HG03378 (cell line): ENCODE data around the gene NDUFAF2.
"Not testable (repeated sequence)": the region's sequence is repeated elsewhere in the genome, so short reads cannot be mapped to it uniquely, and the experiment has no call there.

Source experiments
- ATAC-seq: cut with Tn5 transposase; IDR thresholded peaks from one replicate; pipeline ENCODE4 v1.9.1; 2021; ENCODE audit warnings: mild to moderate bottlenecking, moderate library complexity; ENCODE audit not compliant: unreplicated experiment

The NDUFAF2 gene

DNA sequence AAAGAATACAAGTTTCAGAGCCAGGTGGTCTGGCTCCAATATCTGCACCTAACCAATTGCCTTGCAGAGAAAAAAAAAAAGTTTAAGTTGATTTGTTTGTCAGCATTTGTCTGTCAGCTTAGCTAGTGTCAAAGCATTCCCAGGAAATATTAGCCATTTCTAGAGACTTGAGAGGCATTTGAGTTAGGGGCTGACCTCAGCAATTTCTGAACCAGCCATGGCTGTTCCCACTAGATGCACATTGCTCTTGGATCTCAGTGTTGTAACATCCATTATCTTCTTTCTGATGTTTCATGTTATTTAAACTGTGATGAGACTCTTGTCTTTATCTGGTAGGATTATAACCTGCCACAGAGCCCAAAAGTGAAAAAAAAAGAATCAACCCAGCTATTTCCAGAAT is 102.3 kb downstream of the NDUFAF2 start:
- ATAC-seq: no peak

DNA sequence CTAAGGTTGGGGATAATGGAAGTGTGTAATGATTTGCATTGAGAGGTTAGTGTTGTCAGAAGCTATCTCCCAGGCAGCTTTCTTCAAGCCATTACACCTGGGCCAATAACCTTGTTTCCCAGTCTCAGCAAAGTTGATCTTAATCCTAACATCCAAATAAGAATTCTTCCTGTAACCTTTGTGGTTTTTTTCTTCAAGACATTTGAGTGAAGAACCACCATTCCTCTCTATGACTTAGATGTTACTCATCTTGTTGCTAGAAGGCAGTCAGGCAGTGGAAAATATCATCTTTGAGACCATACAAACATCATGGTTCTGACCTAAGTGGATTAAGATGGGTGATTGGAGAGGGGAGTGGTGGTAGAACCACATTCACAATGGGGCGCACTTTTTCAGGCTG is 103.5 kb downstream of the NDUFAF2 start:
- ATAC-seq: no peak

DNA sequence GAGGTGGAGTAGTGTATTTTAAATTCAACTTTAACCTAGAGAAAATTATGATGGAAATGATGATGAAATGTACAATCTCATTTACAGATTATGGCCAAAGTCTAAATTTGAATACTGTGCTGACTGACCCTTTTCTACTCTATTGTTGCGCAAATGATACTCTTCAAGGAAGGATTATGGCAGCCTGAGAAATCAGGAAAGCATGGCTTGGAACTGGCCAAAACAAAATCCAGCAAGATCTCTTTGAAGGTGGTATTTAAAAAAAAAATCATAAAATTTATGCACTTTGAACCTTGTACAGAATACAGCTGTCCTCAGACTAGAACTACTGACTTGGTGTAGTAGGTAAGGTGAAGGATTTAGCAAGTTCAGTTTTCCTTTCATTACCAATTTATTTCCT is 105.3 kb downstream of the NDUFAF2 start:
- no peak for ATAC-seq

DNA sequence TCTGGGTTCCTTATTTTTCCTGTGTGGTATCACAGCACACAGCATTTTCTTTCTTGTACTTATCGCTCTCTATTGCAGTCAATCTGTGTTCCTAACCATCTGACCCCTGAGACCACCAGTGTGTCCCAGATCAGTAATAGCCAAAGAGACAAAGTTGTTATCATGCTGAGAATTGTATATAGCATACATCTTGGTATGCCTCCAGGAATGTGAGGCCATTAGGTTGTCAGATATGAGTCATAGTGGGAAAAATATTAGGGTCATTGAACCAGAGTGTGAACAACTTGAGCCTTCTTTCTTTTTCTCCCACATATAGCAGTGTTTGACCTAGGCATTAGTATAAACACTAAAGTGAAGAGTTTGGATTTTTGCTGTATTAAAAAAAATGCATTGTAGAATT is 106.3 kb downstream of the NDUFAF2 start:
- ATAC-seq: no peak

DNA sequence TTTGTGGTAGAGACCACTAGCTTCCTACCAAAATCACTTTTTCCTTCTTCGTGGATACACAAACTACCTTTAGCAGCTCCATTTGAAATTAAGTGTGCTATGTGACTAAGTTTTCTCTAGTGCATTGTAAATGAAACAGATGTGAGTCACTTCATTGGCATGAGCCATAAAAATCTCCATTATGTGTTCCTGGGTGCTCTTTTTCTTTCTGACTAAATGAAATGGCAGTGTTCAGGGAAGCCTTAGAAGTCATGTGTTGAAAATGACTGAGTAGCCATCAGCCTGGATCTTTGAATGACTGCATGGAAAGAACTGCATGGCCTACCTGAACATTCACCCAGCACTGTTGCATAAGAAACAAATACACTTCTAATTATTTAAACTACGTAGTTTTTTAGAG is 107.9 kb downstream of the NDUFAF2 start:
- ATAC-seq: no peak

DNA sequence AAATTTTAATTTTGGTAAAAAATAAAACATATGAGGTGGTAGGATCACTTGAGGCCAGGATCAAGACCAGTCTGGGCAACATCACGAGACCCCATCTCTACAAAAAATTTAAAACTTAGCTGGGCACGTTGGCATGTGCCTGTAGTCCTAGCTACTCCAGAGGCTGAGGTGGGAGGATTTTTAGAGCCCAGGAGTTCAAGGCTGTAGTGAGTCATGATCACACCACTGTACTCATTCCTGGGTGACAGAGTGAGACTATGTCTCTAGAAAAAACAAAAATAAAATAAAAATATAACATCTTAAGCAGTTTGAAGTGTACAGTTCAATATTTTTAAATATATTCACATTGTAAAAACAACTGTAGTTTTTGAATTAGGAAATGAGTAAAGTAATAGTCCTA is 108.9 kb downstream of the NDUFAF2 start:
- no peak for ATAC-seq

DNA sequence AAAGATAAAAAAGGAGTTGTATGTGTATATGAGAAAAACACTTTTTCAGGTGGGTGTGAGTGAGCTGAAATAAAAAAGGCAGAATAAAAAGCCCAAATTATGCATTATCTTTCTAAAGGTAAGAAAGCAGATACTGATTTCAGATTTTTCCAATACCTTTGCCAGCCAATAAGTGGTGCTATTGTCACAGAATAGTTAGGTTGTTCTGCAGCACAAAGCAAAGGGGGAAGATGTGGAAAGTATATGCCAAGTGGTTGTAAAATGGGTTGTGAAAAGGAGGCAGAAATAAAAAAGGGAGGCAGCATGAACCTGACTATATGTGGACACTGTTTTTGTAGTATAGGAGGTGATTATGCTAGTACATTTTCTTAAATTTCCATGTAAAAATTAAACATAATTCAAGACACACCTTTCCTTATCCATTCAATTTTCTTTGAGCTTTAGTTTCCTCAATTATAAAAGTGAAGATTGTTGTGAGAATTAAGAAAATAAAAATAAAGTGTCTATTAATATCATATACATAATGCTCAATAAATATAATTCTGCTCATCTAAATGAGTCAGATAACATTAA is 110.5 kb downstream of the NDUFAF2 start:
- ATAC-seq: peak; percentile 60

DNA sequence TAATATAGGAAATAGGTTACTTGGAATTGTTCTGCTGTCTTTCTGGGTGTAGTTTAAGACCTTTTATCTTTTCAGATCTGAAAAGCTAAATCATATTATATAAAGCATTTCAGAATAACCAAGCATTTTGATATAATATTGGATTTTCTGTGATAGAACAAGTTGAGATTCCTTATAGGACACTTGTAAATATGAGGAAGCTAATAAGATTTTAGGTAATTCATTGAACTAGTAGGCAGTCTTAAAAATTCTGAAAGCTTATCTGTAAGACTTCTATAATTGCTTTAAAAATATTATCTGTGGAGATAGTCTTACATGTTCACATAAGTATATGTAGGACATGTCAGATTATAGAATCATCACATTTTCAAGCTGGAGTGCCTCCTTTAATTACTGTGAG is 114.5 kb downstream of the NDUFAF2 start:
- no peak for ATAC-seq

DNA sequence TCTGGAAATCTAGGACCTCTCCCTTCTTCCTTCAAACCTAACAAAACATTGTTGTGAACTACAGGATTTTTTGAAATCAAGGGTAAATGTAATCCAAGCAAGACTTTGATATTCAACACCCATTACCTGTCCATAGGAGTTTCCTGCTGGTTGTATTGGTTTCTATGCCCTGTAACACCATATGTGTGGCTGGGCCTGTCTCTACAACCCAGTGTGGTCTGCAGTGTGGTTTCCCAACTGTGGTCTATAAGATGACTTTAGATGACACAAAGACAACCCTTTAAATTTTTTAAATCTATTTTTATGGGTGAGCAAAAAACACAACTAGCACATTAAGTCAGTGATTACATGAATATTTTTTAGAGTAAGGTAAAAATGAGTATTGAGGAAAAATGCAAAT is 124.1 kb downstream of the NDUFAF2 start:
- ATAC-seq: no peak

DNA sequence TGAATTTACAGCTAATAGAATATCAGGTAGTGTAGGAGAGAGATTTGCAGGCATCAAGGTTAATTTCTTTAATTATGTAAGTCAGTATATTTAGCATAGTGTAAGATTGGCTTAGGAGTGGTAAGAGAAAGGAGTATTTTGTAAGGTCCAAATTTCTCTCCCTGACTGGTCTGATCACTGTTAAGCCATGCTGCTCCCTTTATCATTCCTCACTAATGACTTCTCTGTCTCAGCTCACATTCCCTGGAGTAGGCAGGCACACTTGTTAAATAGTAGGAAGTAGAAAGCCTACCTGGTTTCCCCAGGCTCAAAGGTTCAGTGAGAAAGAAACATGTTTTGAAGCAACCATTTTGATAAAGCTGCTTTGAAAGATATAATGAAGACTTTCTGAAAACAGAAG is 126.5 kb downstream of the NDUFAF2 start:
- ATAC-seq: no peak

DNA sequence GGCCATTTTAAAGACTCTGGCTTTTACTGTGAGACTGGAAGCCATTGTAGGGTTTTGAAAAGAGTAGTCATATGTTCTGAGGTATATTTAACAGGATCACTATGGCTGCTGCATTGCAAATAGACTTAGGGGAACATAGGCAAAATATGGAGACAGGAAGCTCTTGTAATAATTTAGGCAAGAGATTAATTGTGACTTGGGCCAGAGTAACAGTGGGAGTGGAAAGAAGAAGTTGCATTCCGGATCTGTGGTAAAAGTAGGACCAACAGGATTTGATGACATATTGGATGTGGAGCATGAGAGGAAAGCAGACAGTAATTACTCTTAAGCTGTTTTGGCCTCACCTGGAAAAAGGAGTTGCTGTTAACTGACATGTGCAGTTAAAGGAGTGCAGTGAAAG is 131.6 kb downstream of the NDUFAF2 start:
- ATAC-seq: no peak

DNA sequence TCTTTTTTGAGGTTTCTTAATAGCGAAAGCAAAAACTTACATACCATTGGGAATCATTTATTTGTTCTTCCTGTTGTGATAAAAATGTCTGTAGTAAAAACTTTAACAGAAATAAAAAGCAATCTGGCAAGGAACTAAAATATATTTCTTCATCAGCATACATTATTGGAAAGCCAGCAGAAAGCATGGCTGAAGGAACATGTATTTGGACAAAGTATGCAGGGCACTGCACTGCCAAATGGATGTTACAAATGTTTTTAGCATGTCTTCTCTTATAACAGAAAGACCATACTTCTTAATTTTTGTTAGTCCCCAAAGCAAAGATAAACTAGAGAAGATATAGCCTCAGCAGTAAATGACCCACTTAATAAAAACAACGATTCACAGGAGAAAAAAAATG is 136.7 kb downstream of the NDUFAF2 start:
- no peak for ATAC-seq

DNA sequence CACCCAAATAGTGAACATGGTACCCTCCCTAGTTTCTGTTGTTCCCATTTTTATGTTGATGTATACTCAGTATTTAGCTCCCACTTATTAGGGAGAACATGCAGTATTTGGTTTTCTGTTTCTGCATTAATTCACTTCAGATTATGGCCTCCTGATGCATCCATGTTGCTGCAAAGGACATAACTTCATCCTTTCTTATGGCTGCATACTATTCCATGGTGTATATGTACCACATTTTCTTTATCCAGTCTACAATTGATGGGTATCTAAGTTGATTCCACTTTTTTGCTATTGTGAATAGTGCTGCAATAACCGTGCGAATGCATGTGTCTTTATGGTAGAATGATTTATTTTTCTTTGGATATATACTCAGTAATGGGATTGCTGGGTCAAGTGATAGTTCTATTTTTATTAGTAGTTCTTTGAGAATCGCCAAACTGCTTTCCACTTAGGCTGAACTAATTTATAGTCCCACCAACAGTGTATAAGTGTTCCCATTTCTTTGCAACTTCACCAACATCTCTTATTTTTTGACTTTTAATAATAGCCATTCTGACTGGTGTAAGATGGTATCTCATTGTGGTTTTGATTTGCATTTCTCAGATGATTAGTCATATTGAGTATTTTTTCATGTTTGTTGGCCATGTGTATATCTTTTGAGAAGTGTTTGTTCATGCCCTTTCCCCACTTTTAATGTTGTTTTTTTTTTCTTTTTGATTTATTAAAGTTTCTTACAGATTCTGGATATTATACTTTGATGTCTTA is 137.7 kb downstream of the NDUFAF2 start:
- no peak for ATAC-seq

DNA sequence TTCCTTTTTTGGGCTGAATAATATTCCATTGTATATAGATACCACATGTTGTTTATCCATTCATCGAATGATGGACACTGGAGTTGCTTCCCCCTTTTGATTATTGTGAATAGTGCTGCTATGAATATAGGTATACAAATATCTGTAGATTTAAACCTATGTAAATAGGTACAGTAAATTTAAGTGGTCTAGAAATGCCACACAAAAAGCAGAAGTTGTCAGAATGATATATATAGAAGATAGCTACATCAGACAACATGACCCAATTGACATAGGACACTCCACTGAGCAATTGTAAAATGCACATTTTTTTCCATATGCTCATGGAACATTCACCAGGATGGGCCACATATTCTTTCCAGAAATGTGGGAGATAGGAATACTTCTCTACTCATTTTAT is 139.7 kb downstream of the NDUFAF2 start:
- no peak for ATAC-seq

DNA sequence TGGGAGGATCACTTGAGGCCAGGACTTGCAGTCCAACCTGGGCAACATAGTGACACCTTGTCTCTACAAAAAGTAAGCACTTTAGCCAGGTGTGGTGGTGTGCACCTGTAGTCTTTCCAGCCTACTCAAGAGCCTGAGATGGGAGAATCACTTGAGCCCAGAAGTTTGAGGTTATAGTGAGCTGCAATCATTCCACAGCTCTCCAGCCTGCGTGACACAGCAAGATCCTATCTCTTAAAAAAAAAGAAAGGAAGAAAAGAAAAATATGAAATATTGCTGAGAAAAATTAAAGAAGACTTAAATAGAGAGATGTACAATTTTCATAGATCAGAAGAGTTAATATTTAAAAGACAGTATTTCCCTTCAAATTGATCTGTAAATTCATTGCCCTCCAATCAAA is 140.9 kb downstream of the NDUFAF2 start:
- no peak for ATAC-seq

DNA sequence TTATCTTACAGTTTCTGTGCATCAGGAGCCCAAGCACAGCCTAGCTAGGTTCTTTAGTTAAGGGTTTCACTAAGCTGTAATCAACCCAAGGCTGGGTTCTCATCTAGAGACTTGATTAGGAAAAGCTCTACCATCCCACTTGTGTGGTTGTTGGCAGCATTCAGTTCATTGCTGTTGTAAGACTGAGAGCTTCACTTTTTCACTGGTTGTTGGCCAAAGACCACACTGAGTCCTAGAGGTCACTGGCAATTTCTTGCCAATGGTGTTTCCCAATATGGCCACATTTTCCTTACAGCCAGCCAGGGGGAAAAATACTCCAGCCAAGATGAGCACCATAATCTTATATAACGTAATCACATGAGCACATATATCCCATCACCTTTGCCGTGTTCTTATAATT is 142.9 kb downstream of the NDUFAF2 start:
- ATAC-seq: no peak

DNA sequence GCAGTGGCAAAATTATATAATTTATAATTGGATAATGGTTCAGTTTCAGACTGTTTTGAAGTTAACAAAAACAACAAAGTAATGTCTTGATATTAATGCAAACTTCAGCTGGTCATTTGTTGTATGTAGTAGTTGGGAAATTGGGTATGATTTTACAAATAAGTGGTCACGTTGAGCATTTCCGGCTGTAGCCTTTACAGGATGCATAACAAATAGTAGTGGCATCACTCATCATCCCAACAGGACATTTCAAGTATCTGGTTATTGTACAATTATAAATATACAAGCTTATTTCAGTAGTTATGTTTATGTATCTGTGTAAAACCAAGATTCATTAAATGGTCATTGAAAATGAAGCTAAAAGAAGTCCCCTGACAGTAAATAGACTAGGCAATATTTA is 144.3 kb downstream of the NDUFAF2 start:
- ATAC-seq: no peak

DNA sequence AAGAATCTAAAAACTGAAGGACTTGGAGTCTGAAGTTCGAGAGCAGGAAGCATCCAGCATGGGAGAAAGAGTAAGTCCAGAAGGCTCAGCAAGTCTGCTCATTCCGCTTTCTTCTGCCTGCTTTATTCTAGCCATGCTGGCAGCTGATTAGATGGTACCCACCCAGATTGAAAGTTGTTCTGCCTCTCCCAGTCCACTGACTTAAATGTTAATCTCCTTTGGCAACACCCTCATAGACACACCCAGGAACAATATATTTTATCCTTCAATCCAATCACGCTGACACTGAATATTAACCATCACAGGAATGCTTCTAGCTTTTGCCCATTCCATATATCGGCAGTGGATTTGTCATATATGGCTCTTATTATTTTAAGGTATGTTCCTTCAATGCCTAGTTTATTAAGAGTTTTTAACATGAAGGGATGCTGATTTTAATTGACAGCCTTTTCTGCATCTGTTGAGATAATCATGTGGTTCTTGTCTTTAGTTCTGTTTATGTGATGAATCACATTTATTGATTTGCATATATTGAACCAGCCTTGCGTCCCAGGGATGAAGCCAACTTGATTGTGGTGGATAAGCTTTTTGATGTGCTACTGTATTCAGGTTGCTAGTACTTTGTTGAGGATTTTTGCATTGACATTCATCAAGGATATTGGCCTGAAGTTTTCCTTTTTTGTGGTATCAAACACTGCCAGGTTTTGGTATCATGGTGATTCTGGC is 148.2 kb downstream of the NDUFAF2 start:
- ATAC-seq: not testable (repeated sequence)

DNA sequence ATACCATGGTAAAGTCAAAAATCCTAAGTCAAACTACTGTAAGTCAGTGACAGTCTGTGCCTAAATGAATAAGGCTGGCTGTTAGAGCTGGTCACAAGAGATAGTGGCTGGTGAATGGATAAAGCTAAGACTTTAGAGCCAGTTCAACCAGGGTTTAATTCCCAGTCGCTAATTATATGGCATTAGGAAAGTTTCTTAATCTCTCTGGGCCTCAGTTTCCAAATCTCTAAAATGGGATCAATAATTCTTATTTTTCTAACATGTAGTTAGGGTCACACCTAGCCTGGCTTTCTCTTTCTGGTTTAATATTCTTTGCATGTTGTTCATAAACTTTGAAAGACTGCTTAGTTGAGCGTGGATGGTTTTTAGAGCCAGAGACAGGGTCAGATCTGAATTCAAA is 152.5 kb downstream of the NDUFAF2 start:
- ATAC-seq: no peak

DNA sequence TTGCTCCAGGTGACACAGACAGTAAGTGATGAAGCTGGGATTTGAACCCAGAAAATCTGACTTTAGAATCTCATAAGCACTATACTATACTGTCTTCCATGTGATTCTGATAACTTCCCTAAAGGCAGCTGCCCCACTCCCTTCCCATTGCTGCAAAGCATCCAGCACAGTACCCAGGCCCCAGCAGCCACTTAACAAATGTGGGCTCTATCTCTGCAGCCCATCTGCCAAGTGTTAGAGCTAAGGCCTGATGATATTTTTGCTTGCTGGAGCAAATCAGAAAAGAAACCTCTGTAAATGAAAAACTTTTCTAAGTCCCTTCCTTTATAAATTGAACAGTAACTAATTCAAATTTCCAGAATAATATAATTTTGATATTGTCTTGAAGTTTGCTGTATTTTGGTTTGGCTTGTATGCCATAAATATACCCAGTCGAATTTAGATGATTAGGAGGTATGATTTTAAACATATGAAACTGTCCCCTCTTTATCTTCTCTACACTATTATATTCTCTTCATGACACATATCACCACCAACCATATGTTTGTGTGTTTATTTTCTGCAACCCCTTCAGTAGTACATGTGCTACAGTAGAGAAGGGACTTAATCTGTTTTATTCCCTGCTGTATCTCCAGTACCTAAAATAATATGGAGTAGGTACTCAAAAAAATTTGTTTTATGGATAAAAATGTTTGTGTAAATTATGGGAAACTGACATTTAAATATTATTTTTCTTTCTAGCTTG is 153.4 kb downstream of the NDUFAF2 start:
- ATAC-seq: no peak

DNA sequence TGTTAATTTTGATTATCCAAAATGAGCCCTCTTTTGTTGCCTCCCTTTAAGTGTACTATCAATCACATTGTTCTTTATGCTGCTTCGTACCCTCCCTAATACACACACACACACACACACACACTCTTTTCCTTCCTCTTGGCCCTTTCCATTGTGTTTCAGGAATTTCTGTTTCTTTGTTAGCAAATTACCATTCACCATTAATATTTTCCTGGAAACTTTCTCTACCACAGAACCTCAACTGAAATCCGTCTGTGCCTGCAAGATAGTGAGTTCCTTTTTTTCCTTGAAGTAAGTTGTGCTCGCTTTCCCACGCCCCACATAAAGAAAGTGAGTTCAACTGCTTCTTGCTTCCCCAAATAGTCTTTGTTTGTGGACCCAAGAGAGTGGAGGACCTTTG is 155.4 kb downstream of the NDUFAF2 start:
- no peak for ATAC-seq

DNA sequence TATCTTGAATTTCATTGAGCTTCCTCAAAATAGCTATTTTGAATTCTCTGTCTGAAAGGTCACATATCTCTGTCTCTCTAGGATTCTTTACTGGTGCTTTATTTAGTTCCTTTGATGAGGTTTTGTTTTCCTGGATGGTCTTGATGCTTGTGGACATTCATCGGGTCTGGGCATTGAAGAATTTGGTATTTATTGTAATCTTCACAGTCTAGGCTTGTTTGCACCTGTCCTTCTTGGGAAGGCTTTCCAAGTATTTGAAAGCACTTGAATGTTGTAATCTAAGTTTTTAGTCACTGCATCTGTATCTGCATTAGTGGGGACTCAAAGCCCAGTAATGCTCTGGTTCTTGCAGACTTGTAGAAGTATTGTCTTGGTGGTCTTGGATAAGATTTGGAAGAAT is 169.4 kb downstream of the NDUFAF2 start:
- no peak for ATAC-seq
